Nucleus accumbens (tissue), 56 donors: ENCODE results near the gene EPDR1.

Experiments used
- DNase-seq, 56 donors: peaks; one replicate each; lab custom pipeline; 2025; lab: John Stamatoyannopoulos, UW

EPDR1 gene

GRCh38 chr7:37920305-37920848, at the start of gene EPDR1:
Gene EPDR1 (plus strand): TSS chr7:37920640. CDS start chr7:37920940, 300 bp downstream.
- peak in 47 of 56 donors; percentile 14 to 83 (median 56) for DNase-seq

- no peak for DNase-seq
Observed at GRCh38 chr7:37882086-37882485, 38.4 kb upstream of the EPDR1 start.

GRCh38 chr7:37893359-37893758, 27.1 kb upstream of the EPDR1 start:
- DNase-seq = no peak

GRCh38 chr7:37894671-37895070, 25.8 kb upstream of the EPDR1 start:
- no peak for DNase-seq

GRCh38 chr7:37899712-37900247, 20.7 kb upstream of the EPDR1 start:
- DNase-seq = no peak

- DNase-seq = no peak
Observed at GRCh38 chr7:37901236-37901827, 19.1 kb upstream of the EPDR1 start.

- DNase-seq = no peak
Observed at GRCh38 chr7:37901890-37902524, 18.4 kb upstream of the EPDR1 start.

GRCh38 chr7:37908221-37908788, 12.1 kb upstream of the EPDR1 start:
- DNase-seq = no peak

GRCh38 chr7:37912756-37913155, 7.7 kb upstream of the EPDR1 start:
- DNase-seq = no peak

GRCh38 chr7:37915438-37915837, 5.0 kb upstream of the EPDR1 start:
- DNase-seq = no peak

- peak in 11 of 56 donors; percentile 10 to 48 (median 35) for DNase-seq
Observed at GRCh38 chr7:37916017-37916672, 4.3 kb upstream of the EPDR1 start.

GRCh38 chr7:37916673-37917660, 3.5 kb upstream of the EPDR1 start, which contains the start of gene SFRP4:
Gene SFRP4 (minus strand): TSS chr7:37916817. CDS start chr7:37916537, 280 bp downstream.
- DNase-seq = peak in 41 of 56 donors; percentile 7 to 78 (median 38)

GRCh38 chr7:37918526-37918925, 1.9 kb upstream of the EPDR1 start:
- peak in 1 of 56 donors; percentile 19 for DNase-seq

GRCh38 chr7:37920849-37921805, 687 bp downstream of the EPDR1 start:
- peak in 18 of 56 donors; percentile 14 to 82 (median 40) for DNase-seq

GRCh38 chr7:37921876-37922275, 1.4 kb downstream of the EPDR1 start:
- DNase-seq = no peak

- DNase-seq = no peak
Observed at GRCh38 chr7:37923996-37924395, 3.6 kb downstream of the EPDR1 start.

GRCh38 chr7:37924491-37925041, 4.1 kb downstream of the EPDR1 start:
- no peak for DNase-seq

- no peak for DNase-seq
Observed at GRCh38 chr7:37925620-37926019, 5.2 kb downstream of the EPDR1 start.
